Keratinocyte (primary cell): ENCODE data around the gene ITGA2. TPM values are rescaled to one million over a fixed set of nuclear protein-coding genes. Genes with fewer than 3 reads are reported as not detected.

ENCODE experiments used
- DNase-seq: peaks from one replicate; pipeline ENCODE4 v3.0.0-alpha.2; 2011; ENCODE audit warnings: low read depth, missing footprints, low spot score
- FAIRE-seq: peaks from 2 replicates; lab custom pipeline; 2011; peaks lifted over from hg19 to GRCh38; lab: Jason Lieb, UNC
- H2AFZ ChIP-seq: 2 replicates; pipeline ENCODE4 v1.6.0; 2012; ENCODE audit warnings: low read length, control low read depth, inconsistent platforms; ENCODE audit not compliant: control insufficient read depth
- H3K27ac ChIP-seq: 2 replicates; pipeline ENCODE4 v1.5.1; 2011; ENCODE audit warnings: low read length; ENCODE audit not compliant: control insufficient read depth, insufficient read depth
- H3K27me3 ChIP-seq: 3 replicates; pipeline ENCODE4 v1.6.0; 2011; ENCODE audit warnings: low read length; ENCODE audit not compliant: control insufficient read depth, insufficient read depth; ENCODE audit errors: extremely low read depth
- H3K36me3 ChIP-seq, 2 experiments: 2 replicates in 1 of 2; 3 replicates in 1 of 2; pipeline ENCODE4 v1.5.1; 2011; ENCODE audit warnings: low read length in 2 of 2, mild to moderate bottlenecking in 1 of 2; ENCODE audit not compliant: control insufficient read depth in 2 of 2, insufficient read depth in 2 of 2; ENCODE audit errors: extremely low read depth in 1 of 2
- H3K4me1 ChIP-seq: 3 replicates; pipeline ENCODE4 v1.5.1; 2011; ENCODE audit warnings: low read length; ENCODE audit not compliant: control insufficient read depth, insufficient read depth; ENCODE audit errors: extremely low read depth
- H3K4me2 ChIP-seq: 3 replicates; pipeline ENCODE4 v1.6.0; 2011; ENCODE audit warnings: low read depth, low read length; ENCODE audit not compliant: control insufficient read depth, insufficient read depth; ENCODE audit errors: extremely low read depth
- H3K4me3 ChIP-seq, 3 experiments: fragments of 200-600 bp in 1 of 3; sonication (generic) in 1 of 3; 2 replicates in 2 of 3; 3 replicates in 1 of 3; pipeline ENCODE4 v1.5.1; 2011 to 2016; ENCODE audit warnings: low read length in 3 of 3, mild to moderate bottlenecking in 3 of 3, control low read depth in 2 of 3, inconsistent platforms in 1 of 3, low read depth in 1 of 3, mixed read lengths in 1 of 3, mixed run types in 1 of 3, moderate library complexity in 1 of 3; ENCODE audit not compliant: control insufficient read depth in 2 of 3, insufficient read depth in 2 of 3; ENCODE audit errors: extremely low read depth in 1 of 3
- H3K79me2 ChIP-seq: 2 replicates; pipeline ENCODE4 v1.6.0; 2012; ENCODE audit warnings: low read length; ENCODE audit not compliant: control insufficient read depth, insufficient read depth
- H3K9ac ChIP-seq: 3 replicates; pipeline ENCODE4 v1.6.0; 2011; ENCODE audit warnings: low read length; ENCODE audit not compliant: control insufficient read depth, insufficient read depth; ENCODE audit errors: extremely low read depth
- H3K9me1 ChIP-seq: 3 replicates; pipeline ENCODE4 v1.6.0; 2011; ENCODE audit warnings: low read length; ENCODE audit not compliant: control insufficient read depth, insufficient read depth; ENCODE audit errors: extremely low read depth
- H3K9me3 ChIP-seq: 2 replicates; pipeline ENCODE4 v1.5.1; 2012; ENCODE audit warnings: low read depth, low read length; ENCODE audit not compliant: control insufficient read depth
- H4K20me1 ChIP-seq: 3 replicates; pipeline ENCODE4 v1.6.0; 2011; ENCODE audit warnings: low read length; ENCODE audit not compliant: control insufficient read depth, insufficient read depth; ENCODE audit errors: extremely low read depth
- CTCF ChIP-seq, 3 experiments: IDR thresholded peaks in 1 of 3; conservative IDR thresholded peaks in 1 of 3; optimal IDR thresholded peaks in 1 of 3; 2 replicates in 2 of 3; 3 replicates in 1 of 3; pipeline versions ENCODE3 to v1.5.1; 2011; ENCODE audit warnings: low read length in 3 of 3, mild to moderate bottlenecking in 3 of 3, moderate library complexity in 2 of 3, control low read depth in 1 of 3, inconsistent platforms in 1 of 3; ENCODE audit not compliant: insufficient read depth in 2 of 3; ENCODE audit errors: extremely low read depth in 1 of 3
- EZH2 ChIP-seq: IDR thresholded peaks from one replicate; pipeline ENCODE4 v1.6.1; 2012; ENCODE audit warnings: inconsistent platforms, mild to moderate bottlenecking, low read length, moderate library complexity
- dilution Hi-C: fragments of 300-500 bp; cut with MboI; formaldehyde crosslinking; loops from one replicate; pipeline ENCODE4 v1.7.0; 2020; ENCODE audit warnings: low sequenced_read_pairs; ENCODE audit not compliant: extremely low pct_ligation_motif_present
- polyA plus RNA-seq, 5 experiments: library from polyadenylated mRNA; depleted of rRNA in 3 of 5; stranded (reverse) in 3 of 5; stranded (forward) in 1 of 5; unstranded in 1 of 5; fragments of >200 nt; gene quantifications; 1 replicate in 1 of 5; 2 replicates in 3 of 5; 3 replicates in 1 of 5; pipeline versions ENCODE4 v1.2.1 to v1.2.3, GENCODE V29; 2011 to 2012; ENCODE audit warnings: missing spikeins in 2 of 5, low read depth in 1 of 5, low replicate concordance in 1 of 5

The ITGA2 gene
- polyA plus RNA-seq, 1 donor (not counting 4 experiments of a cell fraction or from before 2014, with no cell fraction given): 112 TPM

DNA sequence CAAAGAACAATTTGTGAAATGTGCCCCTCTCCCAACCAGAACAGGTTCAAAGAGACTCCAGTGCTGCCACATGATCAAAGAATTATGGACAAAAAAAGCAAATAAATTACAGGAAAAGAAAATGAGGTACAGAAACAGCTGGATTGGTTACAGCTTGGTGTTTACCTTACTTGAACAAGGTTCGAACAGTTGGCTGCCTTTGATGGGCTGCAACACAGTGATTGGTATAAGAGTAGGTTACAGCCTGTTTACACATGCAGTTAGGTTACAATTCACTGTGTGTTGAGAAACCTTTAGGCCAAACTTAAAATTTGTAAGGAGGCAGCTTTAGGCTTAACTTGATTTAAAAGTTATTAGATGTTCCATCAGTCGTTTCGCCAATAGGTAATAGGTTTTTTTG lies 123.8 kb downstream of the ITGA2 start:
- DNase-seq (no peak), FAIRE-seq (no peak)
- no peak overlapping the region for H3K27ac ChIP-seq
- no peaks in the 10 kb centered on the region for H3K36me3 ChIP-seq
- dilution Hi-C loops: no loop called here
- no peak overlapping the region for H2AFZ ChIP-seq
- H3K9me1 ChIP-seq: peaks cover 3% of the 10 kb centered on the region
- TF ChIP-seq CTCF (optimal IDR thresholded peaks at IDR 0.05 in 1 of 3, IDR thresholded peaks at IDR 0.05 in 1 of 3, conservative IDR thresholded peaks at IDR 0.05 in 1 of 3; ENCODE audit: extremely low read depth in 1 of 3, insufficient read depth in 2 of 3, low read length in 3 of 3) (no peak), EZH2 (no peak)
- H3K4me3 ChIP-seq: no peak overlapping the region
- no peaks in the 10 kb centered on the region for H3K9me3 ChIP-seq
- no peak overlapping the region for H3K4me2 ChIP-seq
- no peak overlapping the region for H3K9ac ChIP-seq
- no peaks in the 10 kb centered on the region for H4K20me1 ChIP-seq
- peaks cover 21% of the 10 kb centered on the region for H3K79me2 ChIP-seq
- peaks cover 6% of the 10 kb centered on the region for H3K4me1 ChIP-seq
- H3K27me3 ChIP-seq: no peaks in the 10 kb centered on the region

GRCh38 chr5:53113947-53114346 lies 124.8 kb downstream of the ITGA2 start:
- Histone ChIP-seq H3K36me3 (no peaks in the 10 kb centered on the region), H3K9me3 (no peaks in the 10 kb centered on the region), H3K27me3 (no peaks in the 10 kb centered on the region), H3K9ac (no peak overlapping the region), H3K9me1 (peaks cover 3% of the 10 kb centered on the region), H3K4me2 (no peak overlapping the region), H2AFZ (no peak overlapping the region), H3K4me1 (peaks cover 6% of the 10 kb centered on the region), H3K27ac (no peak overlapping the region), H3K4me3 (no peak overlapping the region), H4K20me1 (no peaks in the 10 kb centered on the region), H3K79me2 (peaks cover 14% of the 10 kb centered on the region)
- TF ChIP-seq EZH2 (no peak), CTCF (optimal IDR thresholded peaks at IDR 0.05 in 1 of 3, IDR thresholded peaks at IDR 0.05 in 1 of 3, conservative IDR thresholded peaks at IDR 0.05 in 1 of 3; ENCODE audit: extremely low read depth in 1 of 3, insufficient read depth in 2 of 3, low read length in 3 of 3) (no peak)
- DNase-seq: no peak
- dilution Hi-C loops: no loop called here
- FAIRE-seq: no peak
